Neural cell (in vitro differentiated cells): Measurements from ENCODE around the gene RGS12. TPM values are rescaled to one million over a fixed set of nuclear protein-coding genes. Genes with fewer than 3 reads are reported as not detected.

Experiments
- H2AFZ ChIP-seq: fragments of 200-600, 300-800 bp; sonication (generic), shearing (Covaris generic); 2 replicates; pipeline ENCODE4 v1.6.0; 2014; ENCODE audit warnings: low read depth, mild to moderate bottlenecking, antibody characterized with exemption, low read length, moderate library complexity
- H3F3A ChIP-seq: fragments of 200-600 bp; shearing (Covaris generic); 2 replicates; pipeline ENCODE4 v1.6.1; 2016; ENCODE audit warnings: mild to moderate bottlenecking, moderate library complexity, mixed read lengths, antibody characterized with exemption, low read length; ENCODE audit not compliant: insufficient read depth, poor library complexity, severe bottlenecking
- H3K27ac ChIP-seq: fragments of 200-600, 300-800 bp; sonication (generic), shearing (Covaris generic); 2 replicates; pipeline ENCODE4 v1.5.1; 2014; ENCODE audit warnings: mild to moderate bottlenecking, low read length, moderate library complexity
- H3K27me3 ChIP-seq: fragments of 300-800, 200-600 bp; sonication (generic), shearing (Covaris generic); 2 replicates; pipeline ENCODE4 v1.6.0; 2014; ENCODE audit warnings: mild to moderate bottlenecking, low read depth, low read length, moderate library complexity; ENCODE audit not compliant: insufficient read depth
- H3K36me3 ChIP-seq: fragments of 300-800, 200-600 bp; sonication (generic), shearing (Covaris generic); 2 replicates; pipeline ENCODE4 v1.5.1; 2014; ENCODE audit warnings: mild to moderate bottlenecking, antibody characterized with exemption, low read length, moderate library complexity; ENCODE audit not compliant: insufficient read depth
- H3K4me2 ChIP-seq: fragments of 300-800, 200-600 bp; sonication (generic), shearing (Covaris generic); 2 replicates; pipeline ENCODE4 v1.6.0; 2014; ENCODE audit warnings: mild to moderate bottlenecking, low read length
- H3K4me3 ChIP-seq: fragments of 300-800, 200-600 bp; sonication (generic), shearing (Covaris generic); 2 replicates; pipeline ENCODE4 v1.5.1; 2014; ENCODE audit warnings: mild to moderate bottlenecking, low read length, moderate library complexity
- H3K79me2 ChIP-seq: fragments of 200-600 bp; shearing (Covaris generic); replicated peaks from 2 replicates; pipeline ENCODE4 v1.6.0; 2014; ENCODE audit warnings: mild to moderate bottlenecking, low read length, moderate library complexity; ENCODE audit not compliant: insufficient read depth
- H3K9ac ChIP-seq: fragments of 300-800, 200-600 bp; sonication (generic), shearing (Covaris generic); 2 replicates; pipeline ENCODE4 v1.6.1; 2016; ENCODE audit warnings: mild to moderate bottlenecking, low read length, mixed read lengths
- H3K9me2 ChIP-seq: fragments of 200-600 bp; shearing (Covaris generic); 2 replicates; pipeline ENCODE4 v1.6.1; 2016; ENCODE audit warnings: mild to moderate bottlenecking, low read length, mixed read lengths; ENCODE audit not compliant: insufficient read depth
- H3K9me3 ChIP-seq: fragments of 200-600, 300-800 bp; sonication (generic), shearing (Covaris generic); 2 replicates; pipeline ENCODE4 v1.6.1; 2016; ENCODE audit warnings: mild to moderate bottlenecking, mixed run types, low read length, moderate library complexity, mixed read lengths
- H4K20me1 ChIP-seq: fragments of 200-600 bp; shearing (Covaris generic); 2 replicates; pipeline ENCODE4 v1.6.1; 2016; ENCODE audit warnings: mild to moderate bottlenecking, mixed run types; ENCODE audit not compliant: insufficient read depth
- EP300 ChIP-seq: fragments of 450-650 bp; conservative IDR thresholded peaks from 2 replicates; pipeline ENCODE4 v1.6.1; 2014; ENCODE audit warnings: antibody characterized with exemption, mild to moderate bottlenecking, moderate library complexity; ENCODE audit not compliant: poor library complexity, severe bottlenecking
- EZH2 ChIP-seq: fragments of 200-600, 300-800 bp; shearing (Covaris generic), sonication (generic); IDR thresholded peaks from 2 replicates; pipeline ENCODE4 v1.6.1; 2014; ENCODE audit warnings: antibody characterized with exemption, low read length, borderline replicate concordance, mild to moderate bottlenecking; ENCODE audit not compliant: insufficient read depth, poor library complexity, severe bottlenecking
- MXI1 ChIP-seq: fragments of 450-650 bp; conservative IDR thresholded peaks from 2 replicates; pipeline ENCODE4 v1.6.1; 2014; ENCODE audit warnings: antibody characterized with exemption, mild to moderate bottlenecking; ENCODE audit not compliant: poor library complexity, severe bottlenecking
- POLR2AphosphoS5 ChIP-seq: IDR thresholded peaks from 2 replicates; pipeline ENCODE4 v1.6.1; 2012
- RAD21 ChIP-seq: fragments of 450-650 bp; conservative IDR thresholded peaks from 2 replicates; pipeline ENCODE4 v1.6.1; 2014; ENCODE audit warnings: antibody characterized with exemption, mild to moderate bottlenecking, moderate library complexity
- SMC3 ChIP-seq: fragments of 450-650 bp; conservative IDR thresholded peaks from 2 replicates; pipeline ENCODE4 v1.6.1; 2014; ENCODE audit warnings: antibody characterized with exemption, mild to moderate bottlenecking, moderate library complexity; ENCODE audit not compliant: poor library complexity
- TAF1 ChIP-seq: IDR thresholded peaks from 2 replicates; pipeline ENCODE4 v1.6.1; 2012; ENCODE audit warnings: low read depth
- polyA plus RNA-seq: library from polyadenylated mRNA; depleted of rRNA; stranded (reverse); fragments of >200 nt; gene quantifications from 2 replicates; pipeline ENCODE4 v1.2.3, GENCODE V29; 2014
- TF ChIP-seq, protein P1 (sequence below): IDR thresholded peaks from 2 replicates; pipeline ENCODE4 v1.6.1; 2012; ENCODE audit warnings: borderline replicate concordance
- TF ChIP-seq, protein P2 (sequence below): fragments of 450-650 bp; IDR thresholded peaks from 2 replicates; pipeline ENCODE4 v1.5.1; 2014; ENCODE audit warnings: antibody characterized with exemption, mild to moderate bottlenecking, moderate library complexity; ENCODE audit not compliant: poor library complexity, severe bottlenecking

RGS12 gene
- polyA plus RNA-seq, 1 donor from 2014 or later, result 66.4 TPM

DNA sequence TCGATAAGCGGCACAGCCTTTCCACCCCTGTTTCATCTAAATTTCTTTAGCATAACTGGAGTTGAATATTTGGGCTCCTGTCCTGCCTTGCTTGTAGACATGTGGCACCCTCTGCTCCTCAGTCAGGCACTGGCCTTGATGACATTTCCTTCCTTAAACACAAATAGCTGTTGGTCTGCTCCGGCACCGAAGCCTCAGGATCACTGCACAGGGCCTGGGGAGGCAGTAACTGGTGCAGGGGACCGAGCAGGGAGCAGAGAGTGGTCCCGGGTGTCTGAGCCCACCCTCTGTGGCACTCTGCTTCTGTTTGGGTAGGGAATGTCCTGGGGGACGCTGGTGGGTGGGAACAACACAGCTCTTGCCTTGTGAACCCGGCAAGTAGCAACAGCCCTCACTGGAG is 13.6 kb downstream of the RGS12 start (continued):
- TF ChIP-seq, protein P1, sequence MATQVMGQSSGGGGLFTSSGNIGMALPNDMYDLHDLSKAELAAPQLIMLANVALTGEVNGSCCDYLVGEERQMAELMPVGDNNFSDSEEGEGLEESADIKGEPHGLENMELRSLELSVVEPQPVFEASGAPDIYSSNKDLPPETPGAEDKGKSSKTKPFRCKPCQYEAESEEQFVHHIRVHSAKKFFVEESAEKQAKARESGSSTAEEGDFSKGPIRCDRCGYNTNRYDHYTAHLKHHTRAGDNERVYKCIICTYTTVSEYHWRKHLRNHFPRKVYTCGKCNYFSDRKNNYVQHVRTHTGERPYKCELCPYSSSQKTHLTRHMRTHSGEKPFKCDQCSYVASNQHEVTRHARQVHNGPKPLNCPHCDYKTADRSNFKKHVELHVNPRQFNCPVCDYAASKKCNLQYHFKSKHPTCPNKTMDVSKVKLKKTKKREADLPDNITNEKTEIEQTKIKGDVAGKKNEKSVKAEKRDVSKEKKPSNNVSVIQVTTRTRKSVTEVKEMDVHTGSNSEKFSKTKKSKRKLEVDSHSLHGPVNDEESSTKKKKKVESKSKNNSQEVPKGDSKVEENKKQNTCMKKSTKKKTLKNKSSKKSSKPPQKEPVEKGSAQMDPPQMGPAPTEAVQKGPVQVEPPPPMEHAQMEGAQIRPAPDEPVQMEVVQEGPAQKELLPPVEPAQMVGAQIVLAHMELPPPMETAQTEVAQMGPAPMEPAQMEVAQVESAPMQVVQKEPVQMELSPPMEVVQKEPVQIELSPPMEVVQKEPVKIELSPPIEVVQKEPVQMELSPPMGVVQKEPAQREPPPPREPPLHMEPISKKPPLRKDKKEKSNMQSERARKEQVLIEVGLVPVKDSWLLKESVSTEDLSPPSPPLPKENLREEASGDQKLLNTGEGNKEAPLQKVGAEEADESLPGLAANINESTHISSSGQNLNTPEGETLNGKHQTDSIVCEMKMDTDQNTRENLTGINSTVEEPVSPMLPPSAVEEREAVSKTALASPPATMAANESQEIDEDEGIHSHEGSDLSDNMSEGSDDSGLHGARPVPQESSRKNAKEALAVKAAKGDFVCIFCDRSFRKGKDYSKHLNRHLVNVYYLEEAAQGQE, result no peak
- no peak for TF ChIP-seq EP300

DNA sequence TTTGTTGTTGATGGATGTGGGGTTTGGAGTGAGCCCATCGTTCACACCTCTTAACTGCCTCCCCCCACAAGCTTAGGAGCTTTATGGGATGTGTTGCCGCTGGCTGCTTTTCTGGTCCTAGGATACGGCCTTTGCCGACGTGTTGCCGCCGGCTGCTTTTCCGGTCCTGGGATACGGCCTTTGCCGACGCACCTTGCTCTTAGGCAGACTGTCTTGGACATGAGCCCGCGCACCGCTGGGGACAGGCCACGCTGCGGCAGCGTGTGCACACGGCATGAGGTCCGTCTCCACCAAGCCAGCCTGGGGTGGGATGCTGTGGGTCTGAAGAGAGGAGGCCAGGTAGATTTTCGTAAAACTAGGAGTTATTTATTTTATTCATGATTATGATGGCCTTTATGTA is 14.2 kb downstream of the RGS12 start:
- no peaks in the 10 kb centered on the region for H3K9me3 ChIP-seq
- no peaks in the 10 kb centered on the region for H3K27me3 ChIP-seq
- H2AFZ ChIP-seq, result no peak overlapping the region
- no peak for TF ChIP-seq MXI1
- TF ChIP-seq SMC3, result no peak
- TF ChIP-seq, protein P1, result no peak
- TF ChIP-seq RAD21, result no peak
- TF ChIP-seq, protein P2, sequence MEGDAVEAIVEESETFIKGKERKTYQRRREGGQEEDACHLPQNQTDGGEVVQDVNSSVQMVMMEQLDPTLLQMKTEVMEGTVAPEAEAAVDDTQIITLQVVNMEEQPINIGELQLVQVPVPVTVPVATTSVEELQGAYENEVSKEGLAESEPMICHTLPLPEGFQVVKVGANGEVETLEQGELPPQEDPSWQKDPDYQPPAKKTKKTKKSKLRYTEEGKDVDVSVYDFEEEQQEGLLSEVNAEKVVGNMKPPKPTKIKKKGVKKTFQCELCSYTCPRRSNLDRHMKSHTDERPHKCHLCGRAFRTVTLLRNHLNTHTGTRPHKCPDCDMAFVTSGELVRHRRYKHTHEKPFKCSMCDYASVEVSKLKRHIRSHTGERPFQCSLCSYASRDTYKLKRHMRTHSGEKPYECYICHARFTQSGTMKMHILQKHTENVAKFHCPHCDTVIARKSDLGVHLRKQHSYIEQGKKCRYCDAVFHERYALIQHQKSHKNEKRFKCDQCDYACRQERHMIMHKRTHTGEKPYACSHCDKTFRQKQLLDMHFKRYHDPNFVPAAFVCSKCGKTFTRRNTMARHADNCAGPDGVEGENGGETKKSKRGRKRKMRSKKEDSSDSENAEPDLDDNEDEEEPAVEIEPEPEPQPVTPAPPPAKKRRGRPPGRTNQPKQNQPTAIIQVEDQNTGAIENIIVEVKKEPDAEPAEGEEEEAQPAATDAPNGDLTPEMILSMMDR, result no peak
- TF ChIP-seq POLR2AphosphoS5, result no peak
- no peak for TF ChIP-seq TAF1
- TF ChIP-seq EZH2, result no peak
- TF ChIP-seq EP300, result no peak
- no peak overlapping the region for H3K4me2 ChIP-seq
- H4K20me1 ChIP-seq, result no peaks in the 10 kb centered on the region
- no peaks in the 10 kb centered on the region for H3K36me3 ChIP-seq
- no peak overlapping the region for H3K27ac ChIP-seq
- H3K4me3 ChIP-seq, result no peak overlapping the region
- no peaks in the 10 kb centered on the region for H3K9me2 ChIP-seq
- peaks cover 41% of the 10 kb centered on the region for H3K79me2 ChIP-seq
- no peaks in the 10 kb centered on the region for H3F3A ChIP-seq
- no peak overlapping the region for H3K9ac ChIP-seq
